Muscle of leg (tissue), 11 donors: ENCODE results near the gene TRAPPC1. TPM values are rescaled to one million over a fixed set of nuclear protein-coding genes. Genes with fewer than 3 reads are reported as not detected.

ENCODE experiments used
- DNase-seq: peaks from one replicate; pipeline ENCODE4 v3.0.0; 2013
- H3K27ac ChIP-seq: one replicate; pipeline ENCODE4 v1.5.1; 2013; ENCODE audit warnings: mild to moderate bottlenecking, low read length, control low read depth
- H3K27me3 ChIP-seq: one replicate; pipeline ENCODE4 v1.6.1; 2013; ENCODE audit warnings: low read length; ENCODE audit not compliant: control insufficient read depth, insufficient read depth
- H3K36me3 ChIP-seq: one replicate; pipeline ENCODE4 v1.6.1; 2013; ENCODE audit warnings: low read length; ENCODE audit not compliant: control insufficient read depth, insufficient read depth
- H3K4me1 ChIP-seq: one replicate; pipeline ENCODE4 v1.6.1; 2013; ENCODE audit warnings: low read length; ENCODE audit not compliant: control insufficient read depth, insufficient read depth
- H3K4me3 ChIP-seq: one replicate; pipeline ENCODE4 v1.5.1; 2013; ENCODE audit warnings: low read length, control low read depth
- H3K9me3 ChIP-seq: replicated peaks from 2 replicates; pipeline ENCODE4 v1.6.1; 2013; ENCODE audit warnings: low read depth, low read length; ENCODE audit not compliant: control insufficient read depth
- WGBS: methylation state at CpG from one replicate; pipeline ENCODE4 v1.1.5; 2013; ENCODE audit warnings: missing lambda C conversion rate; ENCODE audit not compliant: insufficient coverage; 5-methylcytosine and 5-hydroxymethylcytosine counted together
- polyA plus RNA-seq, 8 donors: library from polyadenylated mRNA; unstranded; fragments of 120-200 nt; gene quantifications; one replicate each; pipeline versions ENCODE4 v1.2.1 to v1.2.3, GENCODE V29; 2013; ENCODE audit warnings: inconsistent platforms in 1 of 8, low replicate concordance in 1 of 8; ENCODE audit not compliant: insufficient read length in 8 of 8, insufficient read depth in 1 of 8
- total RNA-seq: library from RNA; stranded (reverse); fragments of 120-200 nt; gene quantifications from one replicate; pipeline ENCODE4 v1.2.4, GENCODE V29; 2013

TRAPPC1 gene
- total and polyA plus RNA-seq, 9 donors, result 14.3 to 107 (median 99.2) TPM

DNA sequence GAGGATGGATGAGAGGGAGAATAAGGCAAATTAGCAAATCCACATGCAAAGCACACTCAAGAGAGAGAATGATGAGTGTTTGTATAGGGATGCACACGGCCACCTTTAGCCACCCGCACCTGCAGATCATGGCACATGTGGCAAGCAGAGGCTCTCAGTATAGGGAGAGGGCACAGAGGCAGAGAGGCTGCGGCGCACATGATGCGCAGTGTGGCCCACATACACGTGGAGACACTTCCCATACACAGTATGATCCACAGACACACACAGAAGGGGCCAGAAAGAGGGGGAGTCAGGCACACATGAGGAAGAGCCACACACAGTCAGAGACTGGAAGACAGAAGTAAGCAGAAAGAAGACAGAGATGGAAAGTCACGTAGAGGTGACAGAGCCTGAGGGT lies 49.7 kb downstream of the TRAPPC1 start:
- no peak for DNase-seq
- no peak overlapping the region for H3K27ac ChIP-seq
- peaks cover 20% of the 10 kb centered on the region for H3K36me3 ChIP-seq
- peaks cover 27% of the 10 kb centered on the region for H3K4me1 ChIP-seq
- H3K4me3 ChIP-seq, result no peak overlapping the region
- H3K27me3 ChIP-seq, result no peaks in the 10 kb centered on the region
- WGBS, result no CpG with 5 or more reads among the region's 7 CpGs
- H3K9me3 ChIP-seq, result no peaks in the 10 kb centered on the region

DNA sequence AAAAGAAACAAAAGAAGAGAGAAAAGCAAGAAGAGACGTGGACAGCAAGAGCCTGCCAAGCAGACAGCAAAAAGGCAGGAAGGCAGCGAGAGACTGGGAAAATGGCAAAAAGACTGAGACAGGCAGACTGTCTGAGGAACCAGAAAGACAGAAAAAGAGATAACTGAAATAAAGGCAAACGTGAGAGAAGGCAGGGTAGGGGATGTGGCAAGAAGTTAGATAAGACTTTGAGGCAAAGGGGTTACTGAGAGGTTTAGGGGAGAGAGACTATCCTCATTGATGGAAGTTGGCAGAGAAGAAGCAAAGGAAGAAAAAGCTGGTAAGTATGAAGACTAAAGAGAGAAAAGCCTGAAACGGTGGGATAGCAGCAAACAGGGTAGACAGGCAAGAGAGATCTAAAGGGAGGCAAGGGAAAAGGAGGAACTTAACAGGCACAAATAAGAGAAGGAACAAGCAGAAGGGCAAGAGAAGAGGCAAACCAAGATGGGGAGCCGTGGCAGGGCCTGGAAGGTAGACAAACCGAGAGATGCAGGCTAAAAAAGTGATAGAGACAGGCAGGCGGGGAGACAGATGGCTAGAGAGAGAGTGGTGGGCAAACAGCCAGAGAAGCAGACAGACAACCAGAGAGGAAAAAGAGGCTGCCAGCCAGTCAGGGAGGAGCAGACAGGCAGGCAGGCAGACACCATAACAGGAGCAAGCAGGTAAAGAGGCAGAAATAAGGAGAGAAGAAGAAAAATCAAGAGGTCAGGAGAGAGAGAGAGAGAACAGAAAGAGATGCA lies 50.3 kb downstream of the TRAPPC1 start:
- DNase-seq, result peak; percentile 59
- H3K9me3 ChIP-seq, result no peaks in the 10 kb centered on the region
- WGBS, result 25% methylated on average over 7 of the region's 7 CpGs
- H3K27ac ChIP-seq, result no peak overlapping the region
- H3K4me1 ChIP-seq, result peaks cover 21% of the 10 kb centered on the region
- H3K4me3 ChIP-seq, result no peak overlapping the region
- peaks cover 20% of the 10 kb centered on the region for H3K36me3 ChIP-seq
- H3K27me3 ChIP-seq, result no peaks in the 10 kb centered on the region

Other genes with a start within 250 kb of the TRAPPC1 start
- gene TP53, start 244.5 kb downstream of the TRAPPC1 start, total RNA-seq, result 17.9 TPM
- 10 to 100 TPM; 33.8 to 51.8 (median 40.9) TPM for gene TP53, start 244.5 kb downstream of the TRAPPC1 start, polyA plus RNA-seq
- gene WRAP53, start 243.5 kb downstream of the TRAPPC1 start, total RNA-seq, result 5.9 TPM
- 10 to 100 TPM in 1 of 8 donors, 1 to 10 TPM in 7; 7.9 to 10.0 (median 8.3) TPM for gene WRAP53, start 243.5 kb downstream of the TRAPPC1 start, polyA plus RNA-seq
- 3.6 TPM for gene EFNB3, start 226.7 kb downstream of the TRAPPC1 start, total RNA-seq
- gene EFNB3, start 226.7 kb downstream of the TRAPPC1 start, polyA plus RNA-seq, result 10 to 100 TPM in 1 of 8 donors, 1 to 10 TPM in 7; 4.0 to 11.6 (median 7.0) TPM
- 4.6 TPM for gene DNAH2, start 214.2 kb downstream of the TRAPPC1 start, total RNA-seq
- 10 to 100 TPM in 2 of 8 donors, 1 to 10 TPM in 6; 3.9 to 18.3 (median 6.2) TPM for gene DNAH2, start 214.2 kb downstream of the TRAPPC1 start, polyA plus RNA-seq
- gene KDM6B, start 97.7 kb downstream of the TRAPPC1 start, total RNA-seq, result 5.4 TPM
- 10 to 100 TPM; 10.9 to 20.1 (median 15.9) TPM for gene KDM6B, start 97.7 kb downstream of the TRAPPC1 start, polyA plus RNA-seq
- gene TMEM88, start 76.9 kb downstream of the TRAPPC1 start, total RNA-seq, result 18.4 TPM
- 10 to 100 TPM; 22.4 to 30.3 (median 27.9) TPM for gene TMEM88, start 76.9 kb downstream of the TRAPPC1 start, polyA plus RNA-seq
- gene NAA38, start 74.4 kb downstream of the TRAPPC1 start, total RNA-seq, result 97.7 TPM
- 10 to 100 TPM; 44.6 to 65.7 (median 54.2) TPM for gene NAA38, start 74.4 kb downstream of the TRAPPC1 start, polyA plus RNA-seq
- 5.9 TPM for gene CYB5D1, start 73.9 kb downstream of the TRAPPC1 start, total RNA-seq
- 1 to 10 TPM; 6.5 to 9.3 (median 7.4) TPM for gene CYB5D1, start 73.9 kb downstream of the TRAPPC1 start, polyA plus RNA-seq
- 47.6 TPM for gene CHD3, start 43.2 kb downstream of the TRAPPC1 start, total RNA-seq
- 100 to 1,000 TPM in 1 of 8 donors, 10 to 100 TPM in 7; 54.6 to 124 (median 78.2) TPM for gene CHD3, start 43.2 kb downstream of the TRAPPC1 start, polyA plus RNA-seq
- gene RNF227, start 15.7 kb downstream of the TRAPPC1 start, total RNA-seq, result 3.0 TPM
- 1 to 10 TPM; 2.5 to 4.1 (median 3.0) TPM for gene RNF227, start 15.7 kb downstream of the TRAPPC1 start, polyA plus RNA-seq
- gene KCNAB3, start 2.1 kb downstream of the TRAPPC1 start, total RNA-seq, result 2.4 TPM
- 1 to 10 TPM; 3.5 to 9.5 (median 5.2) TPM for gene KCNAB3, start 2.1 kb downstream of the TRAPPC1 start, polyA plus RNA-seq
- gene CNTROB, start 260 bp upstream of the TRAPPC1 start, total RNA-seq, result 15.8 TPM
- gene CNTROB, start 260 bp upstream of the TRAPPC1 start, polyA plus RNA-seq, result 10 to 100 TPM; 29.5 to 41.0 (median 35.2) TPM
- gene GUCY2D, start 70.7 kb upstream of the TRAPPC1 start, total RNA-seq, result under 0.01 TPM
- gene GUCY2D, start 70.7 kb upstream of the TRAPPC1 start, polyA plus RNA-seq, result under 1 TPM in 2 of 8 donors, not detected in 6; 0.04 to 0.11 TPM
- 0.31 TPM for gene ALOX15B, start 107.1 kb upstream of the TRAPPC1 start, total RNA-seq
- gene ALOX15B, start 107.1 kb upstream of the TRAPPC1 start, polyA plus RNA-seq, result under 1 TPM; 0.05 to 0.59 (median 0.30) TPM
- not detected for gene ALOX12B, start 155.8 kb upstream of the TRAPPC1 start, total RNA-seq
- gene ALOX12B, start 155.8 kb upstream of the TRAPPC1 start, polyA plus RNA-seq, result not detected
- not detected for gene ALOXE3, start 186.6 kb upstream of the TRAPPC1 start, total RNA-seq
- gene ALOXE3, start 186.6 kb upstream of the TRAPPC1 start, polyA plus RNA-seq, result not detected
- gene HES7, start 192.2 kb upstream of the TRAPPC1 start, total RNA-seq, result 0.27 TPM
- under 1 TPM in 6 of 8 donors, not detected in 2; 0.08 to 0.28 (median 0.13) TPM for gene HES7, start 192.2 kb upstream of the TRAPPC1 start, polyA plus RNA-seq
- 25.6 TPM for gene PER1, start 220.5 kb upstream of the TRAPPC1 start, total RNA-seq
- 100 to 1,000 TPM in 1 of 8 donors, 10 to 100 TPM in 7; 42.4 to 103 (median 63.9) TPM for gene PER1, start 220.5 kb upstream of the TRAPPC1 start, polyA plus RNA-seq
- gene VAMP2, start 231.0 kb upstream of the TRAPPC1 start, total RNA-seq, result 10.9 TPM
- 10 to 100 TPM; 55.7 to 77.2 (median 62.3) TPM for gene VAMP2, start 231.0 kb upstream of the TRAPPC1 start, polyA plus RNA-seq
- 17.7 TPM for gene TMEM107, start 244.4 kb upstream of the TRAPPC1 start, total RNA-seq
- gene TMEM107, start 244.4 kb upstream of the TRAPPC1 start, polyA plus RNA-seq, result 1 to 10 TPM; 6.1 to 9.2 (median 7.1) TPM